K562 treated with DMSO at 1 percent for 24 hours (cell line): ENCODE results near the gene ANXA4. TPM values are rescaled to one million over a fixed set of nuclear protein-coding genes. Genes with fewer than 3 reads are reported as not detected.

Experiments
- total RNA-seq: library from RNA; unstranded; fragments of 300-600 nt; gene quantifications from 2 replicates; pipeline ENCODE4 v1.2.3, GENCODE V29; 2022; ENCODE audit warnings: low read depth; ENCODE audit not compliant: insufficient read depth

Gene ANXA4
- total RNA-seq: 24.4 and 24.7 TPM in 2 replicates

DNA sequence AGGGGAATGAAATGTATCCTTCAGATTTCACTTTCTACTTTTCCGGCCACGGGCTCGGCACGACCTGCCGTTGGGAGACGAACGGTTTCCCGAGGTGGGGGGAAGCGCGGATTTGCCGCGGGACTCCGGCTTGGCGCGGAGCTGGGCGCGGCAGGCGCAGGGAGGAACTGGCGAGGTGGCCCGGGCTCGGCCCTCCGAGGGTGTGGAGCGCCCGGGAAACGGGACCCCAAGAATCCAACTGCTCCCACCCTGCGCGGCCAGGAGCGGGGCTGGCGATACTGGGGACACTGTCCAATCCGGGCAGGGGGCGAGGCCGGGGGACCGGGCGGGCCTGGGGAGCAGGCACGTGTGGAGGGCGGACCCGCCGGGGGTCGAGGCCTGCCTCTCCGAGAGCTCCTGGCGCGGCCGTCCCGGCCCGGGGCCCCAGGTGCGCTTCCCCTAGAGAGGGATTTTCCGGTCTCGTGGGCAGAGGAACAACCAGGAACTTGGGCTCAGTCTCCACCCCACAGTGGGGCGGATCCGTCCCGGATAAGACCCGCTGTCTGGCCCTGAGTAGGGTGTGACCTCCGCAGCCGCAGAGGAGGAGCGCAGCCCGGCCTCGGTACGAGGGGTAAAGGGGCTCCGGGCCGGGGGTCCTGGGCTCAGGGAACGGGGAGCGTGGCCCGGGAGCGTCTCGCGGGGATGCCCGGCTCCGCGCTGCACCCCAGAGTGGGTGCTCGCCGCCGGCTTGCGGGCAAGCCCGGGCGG lies at the start of gene ANXA4:
TSS of gene ANXA4 (plus strand) at position 560 of the 747 bp plus-strand sequence. CDS start 39,432 bp downstream, outside the sequence.

GRCh38 chr2:69829256-69830044 lies 87.5 kb downstream of the ANXA4 start, which contains the start of gene GMCL1:
TSS of gene GMCL1 (plus strand) at chr2:69829660. CDS start at chr2:69829893, 233 bp downstream.

Other genes with a start within 250 kb of the ANXA4 start
- 20.6 and 21.6 TPM in 2 replicates for gene AAK1, start 98.4 kb upstream of the ANXA4 start, total RNA-seq
- 19.1 and 24.8 TPM in 2 replicates for gene GMCL1, start 87.5 kb downstream of the ANXA4 start, total RNA-seq
- gene SNRNP27, start 151.8 kb downstream of the ANXA4 start, total RNA-seq: 56.0 and 60.1 TPM in 2 replicates
- 7.7 and 8.5 TPM in 2 replicates for gene MXD1, start 173.0 kb downstream of the ANXA4 start, total RNA-seq
- 1.1 and 1.4 TPM in 2 replicates for gene ASPRV1, start 219.5 kb downstream of the ANXA4 start, total RNA-seq